Endothelial cell of umbilical vein (primary cell): ENCODE data around the gene KDR. TPM values are rescaled to one million over a fixed set of nuclear protein-coding genes. Genes with fewer than 3 reads are reported as not detected.

Experiments
- BruUV-seq: library from RNA; stranded (reverse); fragments of 400-500 nt; replicated peaks from 2 replicates; lab custom pipeline; 2021; lab: Mats Ljungman, UMichigan
- CTCF ChIA-PET: fragments of 300-600, 350-600 bp; sonication (Branson Sonifier 250); formaldehyde crosslinking; loops from one replicate; lab custom pipeline; 2021; ENCODE audit warnings: antibody characterized with exemption, inconsistent platforms; lab: Charles Lee
- POLR2A ChIA-PET: fragments of 300-600, 350-600 bp; sonication (Branson Sonifier 250); formaldehyde crosslinking; loops from one replicate; lab custom pipeline; 2021; ENCODE audit warnings: antibody characterized with exemption, inconsistent platforms; lab: Charles Lee
- DNase-seq: peaks from one replicate; pipeline ENCODE4 v3.0.0-alpha.2; 2011; ENCODE audit warnings: low read depth, low spot score
- FAIRE-seq: peaks from 2 replicates; lab custom pipeline; 2011; peaks lifted over from hg19 to GRCh38; lab: Jason Lieb, UNC
- H2AFZ ChIP-seq: 2 replicates; pipeline ENCODE4 v1.6.0; 2012; ENCODE audit warnings: low read depth, low read length, control low read depth, inconsistent platforms
- H3K27ac ChIP-seq: 2 replicates; pipeline ENCODE4 v1.5.1; 2011; ENCODE audit warnings: low read depth, mild to moderate bottlenecking, control low read depth, low read length, moderate library complexity; ENCODE audit not compliant: insufficient read depth
- H3K27me3 ChIP-seq, 2 experiments: 2 replicates each; pipeline versions ENCODE4 v1.6.0 to v1.6.1; 2011; ENCODE audit warnings: low read length in 2 of 2, mixed read lengths in 1 of 2; ENCODE audit not compliant: control insufficient read depth in 2 of 2, insufficient read depth in 2 of 2
- H3K36me3 ChIP-seq, 2 experiments: 2 replicates in 1 of 2; 3 replicates in 1 of 2; pipeline ENCODE4 v1.5.1; 2011; ENCODE audit warnings: low read length in 2 of 2, mild to moderate bottlenecking in 1 of 2, moderate library complexity in 1 of 2; ENCODE audit not compliant: control insufficient read depth in 2 of 2, insufficient read depth in 2 of 2; ENCODE audit errors: extremely low read depth in 1 of 2
- H3K4me1 ChIP-seq: 3 replicates; pipeline ENCODE4 v1.5.1; 2011; ENCODE audit warnings: mild to moderate bottlenecking, low read length; ENCODE audit not compliant: control insufficient read depth, insufficient read depth; ENCODE audit errors: extremely low read depth
- H3K4me2 ChIP-seq: 2 replicates; pipeline ENCODE4 v1.6.1; 2011; ENCODE audit warnings: low read length, control low read depth, mixed read lengths; ENCODE audit not compliant: insufficient read depth
- H3K4me3 ChIP-seq, 3 experiments: fragments of 200-600 bp in 1 of 3; sonication (generic), shearing (Covaris generic) in 1 of 3; replicated peaks in 1 of 3; 2 replicates each; pipeline ENCODE4 v1.5.1; 2011 to 2016; ENCODE audit warnings: control low read depth in 3 of 3, low read length in 3 of 3, mild to moderate bottlenecking in 2 of 3, inconsistent platforms in 1 of 3, low read depth in 1 of 3, moderate library complexity in 1 of 3; ENCODE audit not compliant: insufficient read depth in 1 of 3
- H3K79me2 ChIP-seq: 2 replicates; pipeline ENCODE4 v1.6.0; 2012; ENCODE audit warnings: low read length, inconsistent platforms; ENCODE audit not compliant: control insufficient read depth, insufficient read depth
- H3K9ac ChIP-seq: replicated peaks from 2 replicates; pipeline ENCODE3; 2011; ENCODE audit warnings: low read length, control low read depth; ENCODE audit not compliant: insufficient read depth; ENCODE audit errors: extremely low read depth
- H3K9me1 ChIP-seq: replicated peaks from 3 replicates; pipeline ENCODE4 v1.6.0; 2011; ENCODE audit warnings: mild to moderate bottlenecking, low read length; ENCODE audit not compliant: control insufficient read depth, insufficient read depth; ENCODE audit errors: extremely low read depth
- H3K9me3 ChIP-seq: replicated peaks from 2 replicates; pipeline ENCODE4 v1.5.1; 2012; ENCODE audit warnings: low read length, inconsistent platforms; ENCODE audit not compliant: control insufficient read depth, insufficient read depth
- H4K20me1 ChIP-seq: replicated peaks from 2 replicates; pipeline ENCODE3; 2011; ENCODE audit warnings: mild to moderate bottlenecking, low read length; ENCODE audit not compliant: control insufficient read depth, insufficient read depth; ENCODE audit errors: extremely low read depth
- EZH2 ChIP-seq: IDR thresholded peaks from 2 replicates; pipeline ENCODE4 v1.6.1; 2012; ENCODE audit warnings: borderline replicate concordance, low read depth, mild to moderate bottlenecking, moderate library complexity, low read length, inconsistent platforms; ENCODE audit not compliant: severe bottlenecking
- FOS ChIP-seq: IDR thresholded peaks from 2 replicates; pipeline ENCODE4 v1.6.1; 2011; ENCODE audit warnings: mild to moderate bottlenecking, low read length, moderate library complexity, borderline replicate concordance; ENCODE audit not compliant: insufficient read depth
- GATA2 ChIP-seq: IDR thresholded peaks from 2 replicates; pipeline ENCODE4 v1.7.0; 2011; ENCODE audit warnings: low read depth, mild to moderate bottlenecking, moderate library complexity, mixed read lengths, low read length; ENCODE audit not compliant: insufficient read length, insufficient read depth
- JUN ChIP-seq: IDR thresholded peaks from 2 replicates; pipeline ENCODE4 v1.6.1; 2011; ENCODE audit warnings: borderline replicate concordance, low read depth; ENCODE audit not compliant: insufficient read length, insufficient read depth
- MYC ChIP-seq: IDR thresholded peaks from one replicate; pipeline ENCODE4 v1.6.1; 2011; ENCODE audit warnings: mild to moderate bottlenecking, low read depth, low read length
- POLR2A ChIP-seq: IDR thresholded peaks from 2 replicates; pipeline ENCODE4 v1.6.1; 2012; ENCODE audit warnings: low read depth, mild to moderate bottlenecking, control low read depth, low read length
- POLR2AphosphoS5 ChIP-seq: IDR thresholded peaks from 2 replicates; pipeline ENCODE4 v1.6.1; 2012; ENCODE audit warnings: low read depth, mild to moderate bottlenecking, control low read depth, low read length, moderate library complexity; ENCODE audit not compliant: insufficient read depth
- dilution Hi-C: fragments of 300-500 bp; cut with MboI; formaldehyde crosslinking; loops from one replicate; pipeline ENCODE4 v1.15.0; 2019; ENCODE audit warnings: low sequenced_read_pairs; ENCODE audit not compliant: extremely low pct_ligation_motif_present
- intact Hi-C: fragments of 100-400 bp; cut with micrococcal nuclease; formaldehyde crosslinking; loops from one replicate; pipeline ENCODE4 v1.10.0; 2022
- polyA plus RNA-seq, 4 experiments: library from polyadenylated mRNA; depleted of rRNA in 3 of 4; stranded (reverse) in 3 of 4; unstranded in 1 of 4; fragments of >200 nt; gene quantifications; 2 replicates each; pipeline versions ENCODE4 v1.2.1 to v1.2.3, GENCODE V29; 2011 to 2012; ENCODE audit warnings: missing spikeins in 1 of 4
- total RNA-seq: library from RNA; stranded (reverse); gene quantifications from 2 replicates; pipeline ENCODE4 v1.2.3, GENCODE V29; 2021
- TF ChIP-seq, protein P1 (sequence below): IDR thresholded peaks from 2 replicates; pipeline ENCODE4 v1.6.1; 2011; ENCODE audit not compliant: insufficient read depth, insufficient read length
- TF ChIP-seq, protein P2 (sequence below), 2 donors: IDR thresholded peaks; 1 replicate in 1 of 2; 2 replicates in 1 of 2; pipeline ENCODE4 v1.5.1; 2011; ENCODE audit warnings: low read length in 2 of 2, mild to moderate bottlenecking in 2 of 2, moderate library complexity in 2 of 2, control low read depth in 1 of 2, inconsistent platforms in 1 of 2, low read depth in 1 of 2; ENCODE audit not compliant: insufficient read depth in 1 of 2; ENCODE audit errors: extremely low read depth in 1 of 2

Gene KDR
- total and polyA plus RNA-seq, 2 donors (not counting 3 experiments of a cell fraction or from before 2014, with no cell fraction given): 80.5 to 145 TPM

DNA sequence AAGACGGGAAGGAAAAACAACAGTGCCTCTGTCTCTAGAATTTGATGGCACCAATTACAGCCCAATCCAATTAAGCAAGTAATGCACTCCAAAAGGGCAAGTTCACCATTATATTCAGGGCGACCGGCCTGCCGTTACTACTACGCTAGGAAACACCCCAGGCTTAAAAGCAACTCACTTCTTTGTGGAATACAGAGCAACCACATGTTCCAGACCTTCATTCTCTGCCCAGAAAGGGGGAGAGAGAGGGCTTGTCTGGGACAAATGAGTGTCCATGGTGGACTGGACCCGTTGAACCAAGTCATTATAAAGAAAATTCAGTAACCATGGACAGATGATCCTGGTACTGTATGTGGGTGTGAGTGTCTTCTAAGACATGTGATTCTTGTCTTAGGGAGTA, 1.6 kb downstream of the KDR start:
- no peak overlapping the region for H2AFZ ChIP-seq
- no TSS peak for BruUV-seq
- peaks cover 0 to 4% of the 10 kb centered on the region in 2 experiments for H3K36me3 ChIP-seq
- DNase-seq: peak; percentile 45
- H4K20me1 ChIP-seq: no peaks in the 10 kb centered on the region
- H3K79me2 ChIP-seq: peaks cover 64% of the 10 kb centered on the region
- ChIA-PET POLR2A (interaction anchor here (1.2 to 1.5 kb wide), 2 partner anchors 59 to 61 kb away, joined by 4 to 6 read pairs; no protein-coding TSS in a partner anchor), CTCF (interaction anchor here (0.9 to 1.8 kb wide), 4 partner anchors 9 to 197 kb away, joined by 3 to 7 read pairs (median 5); no protein-coding TSS in a partner anchor)
- H3K9me3 ChIP-seq: no peaks in the 10 kb centered on the region
- dilution Hi-C loops: no loop called here
- peak overlapping the region; percentile 68 for H3K4me2 ChIP-seq
- H3K27me3 ChIP-seq: no peaks in the 10 kb centered on the region
- H3K27ac ChIP-seq: peak overlapping the region; percentile 54
- intact Hi-C loops: loop anchor here (1.0 to 5.0 kb wide), 6 partner anchors 46 to 424 kb away; partner anchors contain the start of gene CLOCK
- H3K4me3 ChIP-seq: peak overlapping the region; percentile 92 to 94 (median 93)
- TF ChIP-seq POLR2AphosphoS5 (no peak), MYC (no peak), POLR2A (no peak), FOS (no peak), JUN (no peak), EZH2 (no peak), GATA2 (no peak)
- TF ChIP-seq, protein P1, sequence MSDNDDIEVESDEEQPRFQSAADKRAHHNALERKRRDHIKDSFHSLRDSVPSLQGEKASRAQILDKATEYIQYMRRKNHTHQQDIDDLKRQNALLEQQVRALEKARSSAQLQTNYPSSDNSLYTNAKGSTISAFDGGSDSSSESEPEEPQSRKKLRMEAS: no peak
- TF ChIP-seq, protein P2, sequence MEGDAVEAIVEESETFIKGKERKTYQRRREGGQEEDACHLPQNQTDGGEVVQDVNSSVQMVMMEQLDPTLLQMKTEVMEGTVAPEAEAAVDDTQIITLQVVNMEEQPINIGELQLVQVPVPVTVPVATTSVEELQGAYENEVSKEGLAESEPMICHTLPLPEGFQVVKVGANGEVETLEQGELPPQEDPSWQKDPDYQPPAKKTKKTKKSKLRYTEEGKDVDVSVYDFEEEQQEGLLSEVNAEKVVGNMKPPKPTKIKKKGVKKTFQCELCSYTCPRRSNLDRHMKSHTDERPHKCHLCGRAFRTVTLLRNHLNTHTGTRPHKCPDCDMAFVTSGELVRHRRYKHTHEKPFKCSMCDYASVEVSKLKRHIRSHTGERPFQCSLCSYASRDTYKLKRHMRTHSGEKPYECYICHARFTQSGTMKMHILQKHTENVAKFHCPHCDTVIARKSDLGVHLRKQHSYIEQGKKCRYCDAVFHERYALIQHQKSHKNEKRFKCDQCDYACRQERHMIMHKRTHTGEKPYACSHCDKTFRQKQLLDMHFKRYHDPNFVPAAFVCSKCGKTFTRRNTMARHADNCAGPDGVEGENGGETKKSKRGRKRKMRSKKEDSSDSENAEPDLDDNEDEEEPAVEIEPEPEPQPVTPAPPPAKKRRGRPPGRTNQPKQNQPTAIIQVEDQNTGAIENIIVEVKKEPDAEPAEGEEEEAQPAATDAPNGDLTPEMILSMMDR (IDR thresholded peaks at IDR 0.05; ENCODE audit: extremely low read depth in 1 of 2, insufficient read depth in 1 of 2, low read depth in 1 of 2, low read length in 2 of 2): no peak
- no peak for FAIRE-seq
- H3K9ac ChIP-seq: peak overlapping the region; percentile 84
- H3K4me1 ChIP-seq: peaks cover 52% of the 10 kb centered on the region
- H3K9me1 ChIP-seq: no peaks in the 10 kb centered on the region
